GM18517 (cell line): ENCODE results near the gene IBA57.

Experiments
- ATAC-seq: cut with Tn5 transposase; IDR thresholded peaks from one replicate; pipeline ENCODE4 v1.9.1; 2021; ENCODE audit warnings: mild to moderate bottlenecking, moderate library complexity; ENCODE audit not compliant: unreplicated experiment

IBA57 gene

GRCh38 chr1:228155596-228156514, 9.7 kb upstream of the IBA57 start:
- no peak for ATAC-seq

- ATAC-seq, result no peak
These were observed 9.1 kb upstream of the IBA57 start for GRCh38 chr1:228156515-228156881.

GRCh38 chr1:228156941-228157728, 8.5 kb upstream of the IBA57 start:
- no peak for ATAC-seq

- ATAC-seq, result no peak
These were observed 7.9 kb upstream of the IBA57 start for GRCh38 chr1:228157729-228158126.

- no peak for ATAC-seq
These were observed 7.2 kb upstream of the IBA57 start for GRCh38 chr1:228158151-228159007.

- ATAC-seq, result no peak
These were observed 6.5 kb upstream of the IBA57 start for GRCh38 chr1:228159008-228159665.

GRCh38 chr1:228160201-228160761, 5.3 kb upstream of the IBA57 start:
- ATAC-seq, result no peak

GRCh38 chr1:228161362-228161761, 4.2 kb upstream of the IBA57 start:
- no peak for ATAC-seq

GRCh38 chr1:228161866-228162265, 3.7 kb upstream of the IBA57 start:
- ATAC-seq, result no peak

GRCh38 chr1:228162286-228163006, 3.2 kb upstream of the IBA57 start:
- ATAC-seq, result no peak

GRCh38 chr1:228163007-228163753, 2.4 kb upstream of the IBA57 start:
- no peak for ATAC-seq

- no peak for ATAC-seq
These were observed 1.7 kb upstream of the IBA57 start for GRCh38 chr1:228163776-228164519.

GRCh38 chr1:228164561-228165371, 838 bp upstream of the IBA57 start:
- peak; percentile 5 for ATAC-seq

- ATAC-seq, result peak; percentile 14
These were observed 749 bp downstream of the IBA57 start for GRCh38 chr1:228166170-228166936.

- no peak for ATAC-seq
These were observed 3.1 kb downstream of the IBA57 start for GRCh38 chr1:228168563-228169270.

GRCh38 chr1:228169345-228169744, 3.7 kb downstream of the IBA57 start:
- no peak for ATAC-seq
